Pancreas (tissue), 10 donors: ENCODE measurements around the gene SND1. TPM values are rescaled to one million over a fixed set of nuclear protein-coding genes. Genes with fewer than 3 reads are reported as not detected.

Source experiments
- ATAC-seq, 4 donors: fragments of 200-7000 bp; cut with Tn5 transposase; one replicate each; pipeline versions ENCODE4 v1.8.0 to v1.9.1; 2020; ENCODE audit warnings: mild to moderate bottlenecking in 4 of 4, moderate library complexity in 4 of 4
- DNase-seq, 6 donors: peaks; one replicate each; pipeline ENCODE4 v3.0.0-alpha.2; 2020
- FAIRE-seq: peaks from 2 replicates; lab custom pipeline; 2012; peaks lifted over from hg19 to GRCh38; lab: Jason Lieb, UNC
- H3K27ac ChIP-seq, 4 donors: fragments of 200-600 bp; sonication (generic); 1 replicate in 3 of 4; 2 replicates in 1 of 4; pipeline versions ENCODE4 v1.5.0 to v1.8.0; 2020
- H3K27me3 ChIP-seq, 4 donors: fragments of 200-600 bp; one replicate each; pipeline ENCODE4 v1.8.0; 2021
- H3K36me3 ChIP-seq, 3 donors: fragments of 200-600 bp; sonication (generic) in 1 of 3; one replicate each; pipeline versions ENCODE4 v1.5.0 to v1.8.0; 2020 to 2021
- H3K4me1 ChIP-seq, 3 donors: fragments of 200-600 bp; one replicate each; pipeline ENCODE4 v1.8.0; 2021
- H3K4me3 ChIP-seq, 4 donors: fragments of 200-600 bp; sonication (generic) in 2 of 4; one replicate each; pipeline versions ENCODE4 v1.5.0 to v1.8.0; 2020 to 2021
- H3K9me3 ChIP-seq, 4 donors: fragments of 200-600 bp; one replicate each; pipeline ENCODE4 v1.8.0; 2021
- WGBS, 2 donors: extraction: QIAGEN DNeasy Blood & Tissue Kit; methylation state at CpG; one replicate each; pipeline ENCODE4 v1.1.7; 2013; 5-methylcytosine and 5-hydroxymethylcytosine counted together
- intact Hi-C, 3 donors: fragments of 100-400 bp; cut with DNase I; formaldehyde crosslinking; loops; one replicate each; pipeline versions ENCODE4 v1.11.1 to v1.14.2; 2022
- polyA plus RNA-seq, 2 donors: library from polyadenylated mRNA; stranded (reverse); fragments of 200-250 nt; gene quantifications; one replicate each; pipeline ENCODE4 v1.2.3, GENCODE V29; 2013
- total RNA-seq, 6 donors: library from RNA; stranded (reverse); fragmentation: NEBNext Ultra II Directional in 4 of 6; extraction: Animal tissue kit (Norgen Biotek cat#: 25700) in 4 of 6; gene quantifications; one replicate each; pipeline versions ENCODE4 v1.2.1 to v1.2.4, GENCODE V29; 2021 to 2023
- TF ChIP-seq, protein P1 (sequence below), 4 donors: fragments of 200-600 bp; sonication (generic) in 3 of 4; IDR thresholded peaks; one replicate each; pipeline versions ENCODE4 v1.5.0 to v1.8.0; 2021; ENCODE audit warnings: antibody characterized with exemption in 4 of 4
- donor health status: healthy with polysubstance abuse.
- donor health status: DM: no; HTN: no; CAD: no; lungs with moderate emphysema.
- donor health status: DM: no; HTN: no; CAD: no.
- donor health status: control.
- donor health status: control.
- donor health status: Bipolar disorder and iron deficiency.
- donor health status: DM: yes; HTN: yes; CAD: no.
- donor health status: DM: no; HTN: no; CAD: no.
- donor health status: DM: no; HTN: no; CAD: no.
- donor health status: DM: yes; HTN: yes; CAD: no.

The SND1 gene
- total and polyA plus RNA-seq, 8 donors, result 84.1 to 308 (median 225) TPM

GRCh38 chr7:127946847-127947246, 294.9 kb downstream of the SND1 start:
- ATAC-seq, result no peak
- TF ChIP-seq, protein P1, sequence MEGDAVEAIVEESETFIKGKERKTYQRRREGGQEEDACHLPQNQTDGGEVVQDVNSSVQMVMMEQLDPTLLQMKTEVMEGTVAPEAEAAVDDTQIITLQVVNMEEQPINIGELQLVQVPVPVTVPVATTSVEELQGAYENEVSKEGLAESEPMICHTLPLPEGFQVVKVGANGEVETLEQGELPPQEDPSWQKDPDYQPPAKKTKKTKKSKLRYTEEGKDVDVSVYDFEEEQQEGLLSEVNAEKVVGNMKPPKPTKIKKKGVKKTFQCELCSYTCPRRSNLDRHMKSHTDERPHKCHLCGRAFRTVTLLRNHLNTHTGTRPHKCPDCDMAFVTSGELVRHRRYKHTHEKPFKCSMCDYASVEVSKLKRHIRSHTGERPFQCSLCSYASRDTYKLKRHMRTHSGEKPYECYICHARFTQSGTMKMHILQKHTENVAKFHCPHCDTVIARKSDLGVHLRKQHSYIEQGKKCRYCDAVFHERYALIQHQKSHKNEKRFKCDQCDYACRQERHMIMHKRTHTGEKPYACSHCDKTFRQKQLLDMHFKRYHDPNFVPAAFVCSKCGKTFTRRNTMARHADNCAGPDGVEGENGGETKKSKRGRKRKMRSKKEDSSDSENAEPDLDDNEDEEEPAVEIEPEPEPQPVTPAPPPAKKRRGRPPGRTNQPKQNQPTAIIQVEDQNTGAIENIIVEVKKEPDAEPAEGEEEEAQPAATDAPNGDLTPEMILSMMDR (IDR thresholded peaks at IDR 0.05), result no peak
- Histone ChIP-seq H3K27ac (no peak overlapping the region), H3K9me3 (no peaks in the 10 kb centered on the region), H3K27me3 (no peaks in the 10 kb centered on the region), H3K4me1 (no peaks in the 10 kb centered on the region), H3K4me3 (no peak overlapping the region), H3K36me3 (peaks cover 0 to 4% (median 0%) of the 10 kb centered on the region in 3 donors)
- 94 to 95% methylated on average over 1 of the region's 1 CpG for WGBS, 2 donors
- DNase-seq, result no peak
- no peak for FAIRE-seq
- intact Hi-C loops, result no loop called here

DNA sequence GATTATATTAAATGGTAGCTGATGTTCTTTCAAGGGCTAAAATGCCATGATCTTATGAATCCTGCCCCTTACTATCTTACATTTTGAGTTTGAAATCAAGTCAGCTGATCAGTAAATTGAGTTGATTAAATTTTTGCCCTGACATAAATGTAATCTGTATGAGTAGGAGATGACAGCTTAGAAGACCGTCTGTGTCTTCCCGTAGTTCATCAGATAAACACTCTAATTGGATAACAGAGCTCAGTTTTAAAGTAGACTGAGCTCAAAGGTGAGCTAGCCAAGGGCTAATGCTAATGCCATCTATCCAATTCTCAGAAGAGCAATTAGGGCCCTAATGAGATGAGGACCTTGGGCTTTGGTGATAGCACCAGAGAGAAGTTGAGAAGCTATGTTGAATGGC, 296.3 kb downstream of the SND1 start:
- no peak for DNase-seq
- no peak for FAIRE-seq

GRCh38 chr7:127948930-127949329, 296.9 kb downstream of the SND1 start:
- intact Hi-C loops, result no loop called here
- 98% methylated on average over 2 of the region's 2 CpGs for WGBS, 2 donors
- ATAC-seq (no peak), FAIRE-seq (no peak), DNase-seq (no peak)
- Histone ChIP-seq H3K27me3 (no peaks in the 10 kb centered on the region), H3K4me1 (no peaks in the 10 kb centered on the region), H3K4me3 (no peak overlapping the region), H3K27ac (no peak overlapping the region), H3K36me3 (no peaks in the 10 kb centered on the region), H3K9me3 (no peaks in the 10 kb centered on the region)
- TF ChIP-seq, protein P1 (IDR thresholded peaks at IDR 0.05), result no peak

More for the DNA sequence above, 296.3 kb downstream of the SND1 start:
- H3K9me3 ChIP-seq, result no peaks in the 10 kb centered on the region
- H3K27ac ChIP-seq, result no peak overlapping the region
- no peaks in the 10 kb centered on the region for H3K27me3 ChIP-seq
- ATAC-seq, result no peak
- H3K4me1 ChIP-seq, result no peaks in the 10 kb centered on the region
- H3K4me3 ChIP-seq, result no peak overlapping the region
- TF ChIP-seq, protein P1 (IDR thresholded peaks at IDR 0.05), result no peak
- 83 to 85% methylated on average over 2 of the region's 2 CpGs for WGBS, 2 donors
- intact Hi-C loops, result no loop called here
- no peaks in the 10 kb centered on the region for H3K36me3 ChIP-seq

DNA sequence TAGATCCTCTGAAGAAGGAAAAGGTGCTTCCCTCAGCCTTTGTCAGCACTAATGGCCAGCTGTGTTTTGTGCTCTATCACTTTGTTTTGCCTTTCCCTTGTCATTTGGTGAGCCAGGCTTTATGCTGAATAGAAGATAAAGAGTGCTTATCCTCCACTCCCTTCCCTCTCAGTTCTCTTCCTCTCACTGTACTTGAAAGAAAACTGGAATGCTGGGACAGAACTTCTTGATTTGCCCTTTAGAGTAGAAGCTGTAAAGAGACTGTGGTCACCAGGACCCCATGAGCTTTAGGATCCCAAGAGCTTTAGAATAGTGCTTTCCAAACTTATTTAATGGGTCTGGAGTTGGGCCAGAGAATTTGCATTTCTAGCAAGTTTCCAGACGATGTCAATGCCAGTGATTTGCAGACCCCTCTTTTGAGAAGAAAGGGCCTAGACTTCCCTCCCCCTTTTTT, 297.8 kb downstream of the SND1 start:
- intact Hi-C loops, result no loop called here
- no peaks in the 10 kb centered on the region for H3K36me3 ChIP-seq
- ATAC-seq (no peak), FAIRE-seq (no peak), DNase-seq (no peak)
- no peaks in the 10 kb centered on the region for H3K9me3 ChIP-seq
- H3K4me1 ChIP-seq, result no peaks in the 10 kb centered on the region
- H3K4me3 ChIP-seq, result no peak overlapping the region
- H3K27me3 ChIP-seq, result no peaks in the 10 kb centered on the region
- H3K27ac ChIP-seq, result no peak overlapping the region
- TF ChIP-seq, protein P1 (IDR thresholded peaks at IDR 0.05), result no peak
- WGBS, 2 donors, result 65 to 88% methylated on average over 1 of the region's 1 CpG

GRCh38 chr7:127950233-127950935, 298.4 kb downstream of the SND1 start:
- no peak for FAIRE-seq
- intact Hi-C loops, result no loop called here
- Histone ChIP-seq H3K4me1 (no peaks in the 10 kb centered on the region), H3K9me3 (no peaks in the 10 kb centered on the region), H3K27ac (no peak overlapping the region), H3K4me3 (no peak overlapping the region), H3K27me3 (no peaks in the 10 kb centered on the region), H3K36me3 (no peaks in the 10 kb centered on the region)
- no peak for DNase-seq
- TF ChIP-seq, protein P1 (IDR thresholded peaks at IDR 0.05), result no peak
- ATAC-seq, result no peak
- WGBS, 2 donors, result 90 to 91% methylated on average over 6 of the region's 6 CpGs
